Medulla oblongata (tissue), 1 donor: ENCODE results near the gene HOXB3.
A peak's percentile ranks its signal among the peaks of the same experiment; 100 is the strongest.

Experiments used
- DNase-seq: peaks from one replicate; pipeline ENCODE4 v3.0.0-alpha.2; 2015; ENCODE audit errors: extremely low spot score

HOXB3 gene

DNA sequence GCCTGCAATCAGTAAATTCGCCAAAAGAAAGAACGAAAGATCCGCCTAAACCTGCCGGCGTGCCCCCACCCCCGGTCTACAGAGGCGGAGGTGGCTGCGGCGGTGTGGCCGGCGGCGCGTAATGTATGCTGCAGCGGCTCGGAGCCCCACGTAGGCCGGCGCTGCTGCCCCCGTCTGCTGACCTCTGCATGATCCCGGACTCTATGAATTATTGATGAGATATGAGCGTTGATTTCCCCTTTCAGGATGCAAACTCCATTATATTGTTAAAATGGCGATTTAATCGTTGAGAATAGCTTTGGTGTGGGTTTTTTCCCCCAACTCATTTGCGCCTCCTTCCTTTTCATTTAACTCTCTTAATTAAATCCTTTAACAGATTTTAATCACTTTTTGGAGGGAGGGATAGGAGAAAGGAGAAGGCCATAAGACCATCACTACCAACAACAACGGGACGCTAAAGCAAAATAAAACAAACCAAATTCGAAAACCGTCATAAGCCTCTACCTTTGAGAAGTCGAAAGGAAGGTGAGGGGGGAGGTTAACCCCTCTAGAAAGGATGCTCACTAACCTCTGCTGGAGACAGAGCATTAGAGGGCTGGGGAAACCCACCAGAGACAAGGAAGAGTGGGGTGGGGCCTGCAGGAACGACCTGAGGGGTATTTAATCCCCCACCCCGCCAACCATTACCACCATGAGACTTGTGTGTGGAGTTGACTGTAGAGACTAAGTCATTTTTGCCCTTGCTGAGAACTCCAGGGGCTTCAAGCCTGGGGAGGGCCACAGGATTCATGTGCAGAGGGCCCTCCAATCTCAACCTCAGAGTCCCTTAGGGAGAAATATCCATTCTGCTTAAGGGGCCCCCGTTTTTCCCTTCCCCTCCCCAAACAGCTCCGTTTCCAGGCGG, 3.4 kb downstream of the HOXB3 start:
- DNase-seq, result no peak

DNA sequence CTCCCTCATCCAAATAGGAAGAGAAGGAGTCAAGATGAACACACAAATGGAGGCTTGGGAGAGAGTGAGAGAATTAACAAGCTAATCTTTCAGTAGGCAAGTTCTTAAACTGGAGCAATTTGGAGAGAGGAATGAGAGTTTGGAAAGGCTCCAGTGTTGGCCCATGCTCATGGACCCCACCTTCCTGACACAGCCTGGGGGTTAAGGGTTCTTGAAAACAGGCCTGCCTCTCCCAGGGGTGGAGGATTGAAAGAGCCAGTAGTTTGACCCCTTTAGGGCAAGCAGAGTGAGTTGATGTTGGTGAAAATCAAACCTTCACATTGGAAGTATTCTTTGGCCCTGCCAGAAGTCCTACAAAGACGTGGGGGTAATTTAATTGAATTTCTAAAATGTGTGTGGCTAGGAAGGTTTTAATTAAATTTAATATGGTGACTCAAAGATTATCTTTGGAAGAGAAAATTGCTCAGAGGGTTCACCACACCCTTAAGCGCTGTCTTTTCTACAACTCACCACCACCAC, 5.8 kb downstream of the HOXB3 start:
- no peak for DNase-seq

DNA sequence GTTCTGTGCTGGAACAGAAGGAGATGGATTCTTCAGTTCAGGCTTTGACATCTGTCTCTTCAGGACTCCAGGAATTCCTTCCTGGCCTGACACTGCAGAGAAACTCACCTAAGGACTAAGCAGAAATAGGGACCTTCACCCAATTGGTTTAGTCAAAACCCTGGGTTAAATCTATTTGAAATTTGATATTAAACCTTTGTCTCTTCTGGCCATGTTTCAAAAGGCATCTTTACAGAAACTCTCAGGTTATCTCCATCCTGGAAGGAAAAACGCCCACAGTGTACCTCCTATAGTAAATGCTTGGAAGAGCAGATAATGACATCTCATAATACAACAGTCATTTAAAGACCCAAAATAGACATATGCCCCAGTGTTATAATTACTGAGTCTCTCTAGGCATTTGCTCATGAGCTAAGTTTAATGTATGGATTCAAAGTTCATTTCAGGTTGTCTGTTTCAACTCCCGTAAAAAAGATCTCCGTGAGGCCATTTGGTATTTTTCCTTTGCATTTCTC, 6.3 kb downstream of the HOXB3 start:
- DNase-seq, result no peak

DNA sequence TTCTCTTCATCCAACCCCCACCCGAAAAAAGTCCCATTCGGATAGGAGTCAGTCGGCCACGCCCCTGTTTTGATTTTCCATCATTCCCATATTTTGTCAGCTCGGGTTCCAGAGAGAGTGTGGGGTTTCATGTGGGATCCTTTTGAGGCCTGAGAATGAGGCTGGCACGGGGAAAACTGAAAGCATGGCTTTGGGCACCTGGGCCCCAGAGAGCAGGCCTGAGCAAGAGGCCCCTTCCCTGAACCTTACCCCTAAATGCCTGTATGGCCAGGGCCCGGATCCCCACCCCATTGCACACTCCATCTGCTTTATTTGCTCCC, 7.3 kb downstream of the HOXB3 start:
- no peak for DNase-seq

DNA sequence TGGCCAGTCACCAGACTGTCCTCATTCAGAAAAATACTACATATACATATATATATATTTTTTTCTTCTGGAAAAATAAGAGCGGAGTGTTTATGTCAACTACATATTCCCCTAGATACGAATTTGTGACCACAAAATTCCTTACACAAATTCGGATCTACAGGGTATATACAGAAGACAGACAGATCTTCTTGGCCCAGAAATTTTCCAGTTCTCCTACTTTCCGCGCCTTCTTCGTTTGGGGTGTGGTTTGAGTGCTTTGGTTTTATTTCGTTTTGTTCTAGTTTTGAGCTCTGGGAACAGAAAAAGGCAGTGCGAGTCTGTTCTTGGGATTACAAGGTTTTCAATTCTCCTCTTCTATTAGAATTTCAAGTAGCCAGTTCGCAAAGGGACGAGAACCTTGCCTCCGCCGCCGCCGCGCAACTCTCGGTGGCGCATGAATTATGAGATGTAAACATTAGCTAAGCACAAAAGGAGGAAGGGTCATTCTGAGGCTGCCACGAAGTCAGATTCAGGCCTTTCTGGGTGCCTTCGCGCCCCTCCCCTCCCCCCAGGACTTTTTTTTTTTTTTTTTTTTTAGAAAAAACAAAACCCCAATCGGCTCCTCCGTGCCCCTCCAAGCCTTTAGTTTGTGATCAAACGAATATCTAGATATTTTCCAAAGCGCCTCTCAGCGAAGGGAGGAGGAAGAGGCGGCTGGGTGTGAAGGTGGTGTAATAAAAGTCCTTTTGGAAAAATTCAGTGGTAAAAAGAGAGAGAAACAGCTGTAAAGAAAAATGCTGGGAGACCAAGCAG, 10.1 kb downstream of the HOXB3 start:
- no peak for DNase-seq

DNA sequence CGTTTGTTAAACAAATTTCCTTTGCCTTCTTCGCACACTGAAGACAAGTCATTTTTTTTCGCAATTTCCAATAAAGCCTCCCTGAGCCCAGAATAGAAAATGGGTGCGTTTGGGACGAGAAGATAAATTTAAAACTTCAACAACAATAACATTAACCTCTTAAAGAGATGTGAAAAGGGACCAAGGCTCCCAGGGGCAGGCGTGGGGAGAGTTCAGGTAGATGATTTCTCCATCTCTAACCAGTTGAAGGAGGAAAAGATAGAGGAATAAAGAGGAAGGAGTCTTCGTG, 10.6 kb downstream of the HOXB3 start:
- DNase-seq, result no peak

DNA sequence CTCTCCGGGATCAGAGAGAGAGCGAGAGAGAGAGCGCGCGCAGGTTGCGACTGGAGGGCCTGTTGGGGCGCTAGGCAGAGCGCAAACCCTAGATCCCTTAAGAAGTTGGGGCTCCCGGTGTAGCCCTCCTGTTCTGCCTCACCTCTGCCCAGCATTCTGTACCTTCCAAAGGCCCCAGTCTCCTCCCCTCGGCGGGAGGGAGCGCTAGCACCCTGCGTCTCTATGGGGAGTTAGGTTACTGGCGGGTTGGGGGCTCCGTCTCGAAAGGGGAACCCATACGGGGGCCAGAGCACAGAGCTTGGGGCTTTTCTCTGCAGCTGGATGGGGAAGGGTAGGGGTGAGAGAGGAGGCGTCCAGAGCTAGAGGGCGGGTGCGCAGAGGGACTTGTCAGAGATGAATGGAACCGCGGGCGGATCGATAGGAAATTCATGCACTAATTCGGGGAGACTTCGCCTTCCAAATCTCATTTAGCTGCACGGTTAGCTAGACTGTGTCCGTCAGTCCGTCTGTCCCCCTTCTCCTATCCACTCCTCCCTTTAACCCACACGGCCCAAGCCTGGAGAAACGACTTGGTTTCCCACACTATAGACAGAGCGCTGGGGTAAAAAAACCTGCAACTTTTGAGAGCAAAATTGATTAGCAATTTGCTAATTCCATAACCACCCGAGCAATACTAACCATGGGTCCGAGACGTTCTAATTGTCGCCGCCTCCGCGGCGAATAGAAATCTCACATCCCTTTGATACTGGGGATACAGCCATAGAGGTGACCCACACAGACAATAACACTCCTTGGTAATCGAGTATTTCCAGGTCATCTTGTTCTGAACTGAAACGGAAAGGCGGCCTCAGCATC, 11.2 kb downstream of the HOXB3 start:
- DNase-seq, result no peak

DNA sequence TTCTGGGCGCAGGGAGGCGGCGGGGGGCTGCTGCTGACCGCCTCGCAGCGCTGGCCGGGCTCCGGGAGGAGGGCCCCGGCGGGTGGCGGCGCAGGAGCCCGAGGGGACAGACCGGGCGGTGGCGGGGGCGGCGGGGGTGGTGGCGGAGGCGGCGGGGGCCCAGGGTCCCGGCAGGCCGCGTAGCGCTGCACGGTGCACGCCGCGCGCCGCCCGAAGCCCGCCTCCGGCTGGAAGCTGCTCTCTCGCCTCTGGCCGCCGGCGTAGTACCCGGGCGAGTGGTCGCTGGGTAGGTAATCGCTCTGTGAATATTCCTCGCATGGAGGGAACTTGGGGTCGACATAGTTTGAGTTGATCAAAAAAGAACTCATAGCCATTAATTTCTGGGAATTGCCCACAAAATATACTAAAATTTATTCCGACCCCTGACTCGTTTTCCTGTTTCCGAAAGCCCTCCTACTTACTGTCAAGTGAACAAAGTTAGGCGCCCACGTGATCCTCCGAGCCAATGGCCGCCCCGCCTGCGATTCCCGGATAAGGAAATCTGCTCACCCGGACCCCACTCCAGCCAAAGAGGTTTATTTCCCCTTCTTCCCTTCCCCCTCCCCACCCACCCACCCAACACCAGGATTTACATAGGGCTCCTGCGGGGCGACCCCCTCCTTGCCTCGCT, 12.0 kb downstream of the HOXB3 start, which contains the start of gene HOXB4:
Gene HOXB4, minus strand, starts transcription at position 405 of the 670 bp plus-strand sequence. Its CDS starts 31 bp downstream, at position 374.
- peak; percentile 82 for DNase-seq

DNA sequence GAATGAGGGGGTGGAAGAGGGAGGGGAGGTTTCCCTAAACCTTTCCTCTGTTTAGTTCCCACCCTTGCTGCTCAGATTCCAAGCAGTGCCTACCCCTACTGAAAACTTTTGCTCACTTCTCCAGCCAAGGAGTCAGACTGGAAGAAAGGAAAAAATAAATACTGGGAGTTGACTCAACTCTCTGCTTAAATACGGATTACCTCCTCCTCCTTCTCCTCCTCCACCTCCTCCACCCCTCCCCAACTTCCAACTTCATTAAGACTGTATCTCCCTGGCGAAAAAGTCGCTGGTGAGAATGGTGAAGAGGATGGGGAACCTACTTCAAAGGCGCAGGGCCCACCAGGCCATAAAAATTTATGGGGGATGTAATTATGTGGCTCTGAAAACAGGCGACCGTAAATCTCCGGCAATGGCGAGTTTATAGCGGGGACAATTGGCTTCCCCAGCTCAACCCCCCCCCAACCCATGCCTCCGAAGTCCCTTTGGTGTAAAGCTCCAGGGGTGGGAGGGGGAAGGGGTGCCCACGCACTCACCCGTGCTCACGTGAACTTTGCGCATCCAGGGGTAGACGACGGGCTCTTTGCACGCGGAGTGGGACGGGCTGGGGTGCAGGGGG, 12.6 kb downstream of the HOXB3 start:
- DNase-seq, result no peak

DNA sequence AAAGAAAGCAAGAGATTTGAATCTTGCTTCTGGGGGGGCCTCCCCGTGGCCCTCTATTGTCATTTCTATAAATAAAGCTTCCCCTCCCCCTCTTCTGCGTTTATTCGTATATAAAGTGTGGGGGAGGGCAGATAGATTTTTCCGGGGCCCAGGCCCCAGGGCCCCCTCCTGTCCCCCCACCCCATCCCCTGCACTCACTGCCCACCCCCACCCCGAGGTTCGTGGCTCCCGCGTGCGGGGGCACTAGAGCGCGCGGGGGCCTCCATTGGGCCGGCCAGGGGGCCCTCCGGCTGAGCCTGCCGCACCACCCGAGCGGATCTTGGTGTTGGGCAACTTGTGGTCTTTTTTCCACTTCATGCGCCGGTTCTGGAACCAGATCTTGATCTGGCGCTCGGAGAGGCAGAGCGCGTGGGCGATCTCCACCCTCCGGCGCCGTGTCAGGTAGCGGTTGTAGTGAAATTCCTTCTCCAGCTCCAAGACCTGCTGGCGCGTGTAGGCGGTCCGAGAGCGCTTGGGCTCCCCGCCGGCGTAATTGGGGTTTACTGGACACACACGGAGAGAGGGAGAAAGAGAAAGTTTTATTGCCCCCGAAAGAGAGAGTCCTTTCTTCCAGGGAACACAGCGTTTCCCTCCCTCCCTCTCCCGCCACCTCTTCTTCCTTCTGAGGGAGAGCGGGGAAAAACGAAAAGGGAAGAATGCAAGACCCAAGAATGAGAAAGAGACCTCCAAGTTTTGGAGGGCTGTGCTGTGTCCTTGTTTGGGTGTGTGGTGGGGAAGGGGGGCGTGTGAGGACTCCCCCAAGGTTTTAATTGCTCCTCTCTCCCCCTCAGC, 13.3 kb downstream of the HOXB3 start:
- no peak for DNase-seq

DNA sequence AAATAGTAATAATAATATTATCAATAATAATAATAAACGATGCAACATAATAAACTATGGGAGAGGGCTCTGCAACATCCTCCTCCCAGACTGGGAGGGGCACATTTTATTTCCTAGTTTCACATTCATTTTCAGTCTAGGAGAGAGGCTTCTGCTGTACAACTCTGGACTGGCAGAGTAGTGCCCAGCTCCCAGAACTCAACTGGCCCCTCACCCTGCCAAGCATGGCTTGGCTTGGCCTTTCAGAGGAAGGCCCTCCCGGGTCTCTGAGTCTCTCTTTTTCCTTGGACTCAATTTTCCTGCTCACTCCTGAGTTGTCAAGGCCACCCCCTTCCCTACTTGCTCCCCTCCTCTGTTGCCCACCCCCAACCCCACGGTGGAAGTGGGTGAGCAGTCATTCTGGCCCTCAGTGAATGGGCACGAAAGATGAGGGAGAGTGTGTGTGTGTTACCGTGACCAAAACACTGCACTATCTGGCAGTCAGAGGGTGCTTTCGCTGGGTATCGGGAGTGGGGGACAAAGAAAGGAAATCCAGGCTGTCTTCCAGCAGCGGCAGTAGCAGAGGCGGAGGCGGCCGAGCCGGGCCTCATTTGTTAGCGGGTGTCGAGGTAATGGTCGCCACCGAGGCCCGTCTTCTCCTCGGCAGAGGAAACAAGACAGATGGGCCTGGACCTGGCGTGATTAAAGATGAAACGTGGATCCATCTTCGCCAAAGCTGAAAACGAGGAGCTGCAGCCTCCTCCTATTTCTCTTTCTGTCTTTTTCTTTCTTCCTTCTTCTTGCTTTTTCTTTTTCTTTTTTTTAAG, 14.2 kb downstream of the HOXB3 start:
- DNase-seq, result peak; percentile 70

DNA sequence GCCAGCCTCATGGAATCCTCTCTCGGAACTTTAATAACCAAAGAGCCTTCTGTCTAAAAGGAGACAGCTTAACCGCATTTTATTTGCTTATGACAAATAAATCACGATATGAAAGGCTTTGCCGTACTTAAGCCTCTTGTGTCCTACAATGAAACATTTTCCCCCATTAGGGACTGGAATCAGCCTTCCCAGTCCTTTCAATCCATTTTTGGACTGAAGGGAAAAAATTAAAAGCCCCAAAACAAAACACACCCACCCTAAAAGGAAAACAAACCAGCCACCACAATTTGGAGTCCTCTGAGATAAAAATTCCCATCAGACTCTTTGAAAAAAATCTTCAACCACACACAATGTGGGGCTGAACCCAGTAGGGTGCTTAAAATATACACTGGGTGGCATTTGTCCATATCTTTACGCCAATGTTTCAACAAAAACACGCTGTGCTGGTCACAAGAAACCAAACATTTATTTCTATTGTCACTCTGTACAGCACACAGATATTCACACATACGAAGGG, 14.9 kb downstream of the HOXB3 start:
- no peak for DNase-seq

DNA sequence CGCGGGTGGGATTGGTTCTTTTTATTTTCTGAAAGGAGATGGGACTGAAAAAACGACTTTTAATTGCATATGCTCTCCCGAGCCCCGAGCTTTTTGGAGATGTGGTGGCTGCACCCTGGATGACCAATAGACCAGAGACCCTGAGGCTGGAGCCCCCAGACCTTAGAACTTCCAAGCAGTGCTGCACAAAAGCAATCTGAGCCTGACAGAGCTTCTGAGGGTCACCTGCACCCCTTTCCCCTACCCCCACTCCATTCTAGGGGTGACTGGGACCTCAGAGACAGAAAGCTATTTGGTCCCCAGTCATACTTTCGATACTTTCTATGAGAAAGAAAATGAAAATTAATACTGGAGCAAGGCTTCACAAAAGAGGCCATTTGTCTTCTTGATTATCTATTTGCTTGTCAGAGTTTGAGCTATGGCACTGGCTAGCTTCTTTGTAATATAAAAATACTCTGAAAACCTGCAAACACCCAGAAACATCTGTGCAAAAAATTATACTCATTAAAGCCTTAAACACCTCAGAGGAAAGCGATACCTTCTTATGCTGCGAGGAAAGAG, 15.5 kb downstream of the HOXB3 start:
- no peak for DNase-seq

DNA sequence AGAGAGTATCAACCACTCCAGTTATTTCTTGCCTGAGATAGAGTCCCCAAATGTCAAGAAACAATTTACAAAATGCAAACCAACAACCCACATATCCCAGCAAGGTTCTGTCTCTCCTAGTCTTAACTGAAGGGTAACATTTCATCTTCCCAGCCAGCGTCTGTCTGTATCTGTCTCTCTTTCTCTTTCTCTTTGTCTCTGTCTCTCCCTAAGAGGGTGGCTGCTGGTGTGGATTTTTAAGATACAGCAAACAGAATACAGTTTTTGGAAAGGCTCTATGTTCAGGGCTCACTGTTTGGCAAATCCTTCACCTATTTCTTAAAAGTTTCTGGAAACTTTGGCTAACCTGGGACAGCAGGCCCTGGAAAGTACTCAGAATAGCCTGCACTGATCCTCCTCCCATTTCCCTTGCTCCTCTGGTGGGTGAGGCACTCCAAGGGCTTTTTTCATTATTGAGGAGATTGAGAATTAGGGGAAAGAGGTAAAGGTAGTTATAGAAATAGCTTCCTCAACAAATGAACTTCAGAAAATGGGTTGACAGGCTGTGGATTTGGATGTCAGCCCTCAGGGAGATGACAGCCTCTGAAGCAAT, 18.1 kb downstream of the HOXB3 start:
- DNase-seq, result no peak

DNA sequence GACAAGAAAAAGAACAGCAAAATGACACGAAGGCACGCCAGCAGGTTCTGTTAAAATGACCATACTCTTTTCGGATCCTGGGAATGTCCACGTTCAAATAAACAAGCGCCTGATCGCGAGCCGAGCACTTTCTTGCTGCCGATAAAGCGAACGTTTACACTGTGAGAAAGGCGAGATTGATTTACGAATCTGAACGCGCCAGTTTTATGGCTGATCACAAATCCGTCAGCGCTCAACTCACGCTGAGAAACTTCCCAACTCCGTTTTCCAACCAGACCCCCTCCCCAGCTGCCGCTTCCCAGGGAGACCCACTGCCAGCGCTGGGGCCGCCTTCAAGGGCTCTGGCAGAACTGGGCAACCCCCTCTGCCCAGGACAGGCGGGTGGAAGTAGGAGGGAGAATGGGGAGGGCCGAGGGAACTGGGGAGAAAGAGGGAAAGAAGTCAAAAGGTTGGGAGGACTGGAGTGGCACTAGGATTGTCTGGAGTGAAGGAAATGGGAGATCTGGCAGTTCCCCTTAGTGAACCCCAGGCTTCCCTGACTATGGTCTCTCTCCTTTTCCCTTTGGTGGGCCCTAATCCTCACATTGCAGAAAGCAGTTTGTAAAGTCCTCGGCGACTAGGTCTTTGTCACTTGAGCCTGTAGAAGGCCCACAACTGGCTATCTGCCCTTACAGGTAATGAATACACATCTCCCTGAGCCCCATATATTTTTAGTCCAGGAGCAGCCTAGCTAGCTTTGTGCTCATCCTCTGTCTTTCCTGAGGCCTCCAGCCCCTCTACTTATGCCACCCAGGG, 18.8 kb downstream of the HOXB3 start:
- DNase-seq, result no peak

DNA sequence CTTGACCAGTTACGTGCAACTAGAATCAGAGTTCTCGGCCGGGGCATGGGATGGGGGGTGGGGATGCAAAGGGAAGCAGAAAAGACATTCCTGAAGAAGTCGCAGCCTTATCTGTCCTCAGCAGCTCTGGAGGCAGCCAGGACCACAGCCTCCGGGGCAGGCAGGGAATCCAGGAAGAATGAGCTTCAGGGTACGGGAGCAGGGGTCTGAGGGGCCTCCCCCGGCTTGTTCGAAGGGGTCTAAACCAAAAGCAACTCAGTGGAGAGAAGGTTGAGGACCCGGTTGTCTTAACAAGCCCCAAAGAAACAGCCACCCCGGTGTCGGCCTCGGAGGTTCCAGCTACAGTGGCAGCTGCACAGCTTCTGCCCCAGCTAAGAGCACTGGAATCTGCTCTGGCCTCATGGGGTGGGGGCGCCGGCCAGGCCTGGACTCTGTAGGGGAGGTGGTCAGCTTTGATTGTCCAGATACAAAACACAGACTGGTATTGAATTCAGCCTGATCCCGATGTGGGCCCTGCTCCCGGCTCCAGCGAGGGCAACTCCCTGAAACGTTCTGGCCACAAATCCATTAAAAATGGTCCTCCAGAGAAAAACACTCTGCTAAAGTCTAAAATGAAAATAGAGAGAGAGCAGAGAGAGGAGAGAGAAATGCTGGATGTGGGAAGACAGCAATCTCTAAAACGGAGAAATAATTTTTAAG, 19.6 kb downstream of the HOXB3 start:
- no peak for DNase-seq
